DND-41 (cell line): ENCODE measurements around the gene SNRPA1.

Source experiments
- CTCF ChIP-seq: IDR thresholded peaks from 2 replicates; pipeline ENCODE4 v1.5.1; 2012; ENCODE audit warnings: borderline replicate concordance, low read length, moderate library complexity, mild to moderate bottlenecking; ENCODE audit not compliant: poor library complexity, severe bottlenecking; ENCODE audit errors: extremely low read depth
- EZH2 ChIP-seq: IDR thresholded peaks from 3 replicates; pipeline ENCODE4 v1.6.1; 2012; ENCODE audit warnings: borderline replicate concordance, low read depth, mild to moderate bottlenecking, moderate library complexity, low read length, inconsistent platforms; ENCODE audit not compliant: severe bottlenecking

GRCh38 chr15:101316529-101316928, 21.5 kb upstream of the SNRPA1 start:
- TF ChIP-seq CTCF (no peak), EZH2 (no peak)
